GM18502 (cell line): Measurements from ENCODE around the gene EPC2.
A peak's percentile ranks its signal among the peaks of the same experiment; 100 is the strongest.
"Not testable (repeated sequence)": the region's sequence is repeated elsewhere in the genome, so short reads cannot be mapped to it uniquely, and the experiment has no call there.

Experiments
- ATAC-seq: cut with Tn5 transposase; IDR thresholded peaks from one replicate; pipeline ENCODE4 v1.9.1; 2021; ENCODE audit warnings: mild to moderate bottlenecking; ENCODE audit not compliant: unreplicated experiment, poor library complexity

EPC2 gene

DNA sequence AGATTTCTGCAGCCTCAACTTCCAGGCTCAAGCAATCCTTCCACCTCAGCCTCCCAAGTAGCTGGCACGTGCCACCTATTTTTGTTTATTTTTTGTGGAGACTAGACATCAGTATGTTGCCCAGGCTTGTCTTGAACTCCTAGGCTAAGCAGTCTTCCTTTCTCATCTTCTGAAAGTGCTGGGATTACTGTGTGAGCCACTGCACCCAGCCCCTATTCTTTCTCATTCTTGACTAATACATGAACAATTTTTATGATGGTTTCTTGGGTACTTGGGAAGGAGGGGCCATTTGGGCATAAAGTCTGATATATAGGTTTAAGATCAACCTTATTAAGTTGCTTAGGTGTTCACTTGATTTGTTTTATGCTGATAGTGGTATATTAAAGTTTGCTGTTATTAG, 26.2 kb downstream of the EPC2 start:
- ATAC-seq = no peak

GRCh38 chr2:148674063-148675020, 29.8 kb downstream of the EPC2 start:
- peak; percentile 72 for ATAC-seq

DNA sequence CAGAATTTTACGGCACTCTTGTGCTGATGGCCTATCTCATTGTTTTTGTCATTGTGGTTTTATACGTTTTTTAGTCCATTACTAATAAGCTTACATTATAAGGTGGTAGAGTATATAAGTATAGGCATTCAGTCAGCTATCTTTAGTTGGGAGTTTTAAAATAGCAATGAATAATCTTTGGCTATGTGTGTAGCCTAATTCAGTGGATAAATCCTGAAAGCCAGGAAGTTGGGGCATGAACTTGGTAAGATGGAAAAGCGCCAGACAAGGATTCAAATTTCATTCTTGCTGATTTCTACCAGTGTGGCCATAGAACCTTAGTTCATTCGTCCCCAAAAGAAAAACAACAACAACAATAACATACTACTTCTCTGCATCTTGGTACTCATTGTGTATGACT, 31.2 kb downstream of the EPC2 start:
- no peak for ATAC-seq

- ATAC-seq = not testable (repeated sequence)
Observed at GRCh38 chr2:148678302-148679179, 34.0 kb downstream of the EPC2 start.

GRCh38 chr2:148680462-148680861, 35.9 kb downstream of the EPC2 start:
- ATAC-seq = no peak

DNA sequence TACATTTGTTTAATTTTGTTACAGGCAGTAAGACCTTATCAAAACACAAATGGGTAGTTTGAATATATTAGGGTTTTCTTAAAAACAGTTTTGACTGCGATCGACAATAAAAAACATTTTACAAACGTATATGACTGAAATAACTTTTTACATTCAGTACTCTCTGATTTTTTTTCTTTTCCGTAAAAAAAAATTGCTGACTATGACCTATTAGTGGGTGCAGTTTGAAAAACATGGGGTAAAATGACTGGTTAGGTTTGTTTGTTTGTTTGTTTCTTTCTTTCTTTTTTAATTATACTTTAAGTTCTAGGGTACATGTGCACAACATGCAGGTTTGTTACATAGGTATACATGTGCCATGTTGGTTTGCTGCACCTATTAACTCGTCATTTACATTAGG, 36.9 kb downstream of the EPC2 start:
- no peak for ATAC-seq

GRCh38 chr2:148681862-148682261, 37.3 kb downstream of the EPC2 start:
- not testable (repeated sequence) for ATAC-seq

GRCh38 chr2:148684507-148684906, 40.0 kb downstream of the EPC2 start:
- ATAC-seq = no peak

GRCh38 chr2:148687543-148687942, 43.0 kb downstream of the EPC2 start:
- ATAC-seq = no peak

- not testable (repeated sequence) for ATAC-seq
Observed at GRCh38 chr2:148688011-148688410, 43.5 kb downstream of the EPC2 start.

GRCh38 chr2:148696985-148697384, 52.4 kb downstream of the EPC2 start:
- no peak for ATAC-seq

GRCh38 chr2:148699830-148700229, 55.3 kb downstream of the EPC2 start:
- no peak for ATAC-seq

DNA sequence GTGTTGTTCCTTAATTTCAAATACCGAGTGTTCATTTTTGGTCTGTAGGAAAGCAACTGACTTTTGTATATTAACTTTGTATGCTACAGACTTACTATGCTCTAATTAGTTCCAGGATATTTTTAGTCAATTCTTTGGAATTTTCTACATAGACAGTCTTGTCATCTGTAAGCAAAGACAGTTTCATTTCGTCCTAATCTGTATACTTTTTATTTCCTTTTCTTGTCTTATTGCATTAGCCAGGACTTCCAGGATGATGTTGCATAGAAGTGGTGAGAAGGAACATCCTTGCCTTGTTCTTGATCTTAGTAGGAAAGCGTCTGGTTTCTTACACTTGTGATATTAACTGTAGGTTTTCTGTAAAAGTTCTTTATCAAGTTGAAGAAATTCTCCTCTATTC, 56.5 kb downstream of the EPC2 start:
- ATAC-seq = no peak

DNA sequence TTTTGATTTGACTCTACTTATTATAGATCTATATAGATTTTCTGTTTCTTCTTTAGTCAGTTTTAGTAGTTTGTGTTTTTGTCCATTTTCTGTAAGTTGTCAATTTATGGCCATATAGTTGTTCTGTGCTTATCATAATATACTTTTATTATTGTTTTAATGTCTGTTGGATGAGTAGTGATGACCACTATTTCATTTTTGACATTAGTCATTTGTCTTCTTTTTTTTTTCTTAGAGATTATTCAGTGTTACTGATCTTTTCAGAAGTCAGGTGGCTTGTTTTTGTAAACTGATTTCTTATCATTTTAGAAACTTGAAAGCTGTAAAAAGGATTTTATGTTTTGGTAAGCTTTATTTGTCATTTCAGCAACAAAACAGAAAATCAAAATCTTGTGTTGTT, 57.3 kb downstream of the EPC2 start:
- no peak for ATAC-seq

- no peak for ATAC-seq
Observed at GRCh38 chr2:148702475-148702874, 57.9 kb downstream of the EPC2 start.

DNA sequence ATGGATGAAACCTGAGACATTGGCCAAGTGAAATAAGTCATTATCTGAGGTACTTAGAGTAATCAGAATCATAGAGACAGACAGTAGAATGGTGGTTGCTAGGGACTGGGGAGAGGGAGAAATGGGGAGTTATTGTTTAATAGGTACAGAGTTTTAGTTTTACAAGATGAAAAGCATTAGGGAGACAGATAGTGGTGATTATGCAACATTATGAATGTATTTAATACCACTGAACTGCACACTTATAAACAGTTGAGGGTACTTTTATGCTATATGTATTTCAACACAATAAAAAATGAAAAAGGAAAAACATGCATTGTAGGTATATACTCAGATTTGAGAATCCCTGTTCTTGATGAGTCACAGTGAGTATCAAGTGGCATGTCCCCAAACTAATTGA, 59.7 kb downstream of the EPC2 start:
- no peak for ATAC-seq

GRCh38 chr2:148716378-148716920, 71.9 kb downstream of the EPC2 start:
- ATAC-seq = no peak

GRCh38 chr2:148718039-148718438, 73.5 kb downstream of the EPC2 start:
- no peak for ATAC-seq

GRCh38 chr2:148719195-148719749, 74.7 kb downstream of the EPC2 start:
- no peak for ATAC-seq

GRCh38 chr2:148719941-148720436, 75.4 kb downstream of the EPC2 start:
- no peak for ATAC-seq
